RWPE1 (cell line): Measurements from ENCODE around the gene RSPH6A.

ENCODE experiments used
- CTCF ChIA-PET: fragments of 350-600 bp; sonication (Branson Sonifier 250); formaldehyde crosslinking; extraction: SDS; loops from one replicate; lab custom pipeline; 2021; lab: Yijun Ruan, JAX
- POLR2A ChIA-PET: fragments of 400-600 bp; formaldehyde crosslinking; extraction: SDS; loops from one replicate; lab custom pipeline; 2020; ENCODE audit warnings: antibody characterized with exemption; ENCODE audit not compliant: low non-redundant PET; lab: Yijun Ruan, JAX
- DNase-seq: peaks from one replicate; pipeline ENCODE4 v3.0.0; 2012; ENCODE audit warnings: low spot score
- H3K27ac ChIP-seq: fragments of 450-650 bp; 2 replicates; pipeline ENCODE4 v1.5.1; 2017
- TF ChIP-seq, protein P1 (sequence below): fragments of 450-650 bp; conservative IDR thresholded peaks from 2 replicates; pipeline ENCODE4 v1.5.1; 2017; ENCODE audit warnings: low read depth, mild to moderate bottlenecking

The RSPH6A gene

DNA sequence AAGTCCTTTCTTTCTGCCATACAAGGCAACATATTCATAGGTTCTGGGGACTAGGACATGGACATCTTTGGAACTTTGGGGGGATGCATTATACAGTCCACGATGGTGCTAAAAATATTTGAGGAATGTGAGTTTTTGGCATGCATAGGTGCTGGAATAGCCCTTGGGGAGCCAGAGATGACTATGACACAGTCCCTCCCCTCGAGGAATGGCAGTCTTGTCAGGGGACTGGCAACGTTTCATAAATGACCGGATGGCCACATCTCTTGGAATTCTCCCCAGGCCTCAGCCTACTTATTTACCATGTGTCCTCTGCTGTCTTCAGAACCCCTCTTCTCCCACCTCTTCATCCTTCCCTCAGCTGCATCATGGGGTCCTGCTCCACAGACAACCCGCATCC is 68.2 kb downstream of the RSPH6A start:
- TF ChIP-seq, protein P1, sequence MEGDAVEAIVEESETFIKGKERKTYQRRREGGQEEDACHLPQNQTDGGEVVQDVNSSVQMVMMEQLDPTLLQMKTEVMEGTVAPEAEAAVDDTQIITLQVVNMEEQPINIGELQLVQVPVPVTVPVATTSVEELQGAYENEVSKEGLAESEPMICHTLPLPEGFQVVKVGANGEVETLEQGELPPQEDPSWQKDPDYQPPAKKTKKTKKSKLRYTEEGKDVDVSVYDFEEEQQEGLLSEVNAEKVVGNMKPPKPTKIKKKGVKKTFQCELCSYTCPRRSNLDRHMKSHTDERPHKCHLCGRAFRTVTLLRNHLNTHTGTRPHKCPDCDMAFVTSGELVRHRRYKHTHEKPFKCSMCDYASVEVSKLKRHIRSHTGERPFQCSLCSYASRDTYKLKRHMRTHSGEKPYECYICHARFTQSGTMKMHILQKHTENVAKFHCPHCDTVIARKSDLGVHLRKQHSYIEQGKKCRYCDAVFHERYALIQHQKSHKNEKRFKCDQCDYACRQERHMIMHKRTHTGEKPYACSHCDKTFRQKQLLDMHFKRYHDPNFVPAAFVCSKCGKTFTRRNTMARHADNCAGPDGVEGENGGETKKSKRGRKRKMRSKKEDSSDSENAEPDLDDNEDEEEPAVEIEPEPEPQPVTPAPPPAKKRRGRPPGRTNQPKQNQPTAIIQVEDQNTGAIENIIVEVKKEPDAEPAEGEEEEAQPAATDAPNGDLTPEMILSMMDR: no peak
- DNase-seq: no peak
- ChIA-PET CTCF (no interaction called here), POLR2A (no interaction called here)
- peak overlapping the region; percentile 44 for H3K27ac ChIP-seq
